Colonic mucosa (tissue), 4 donors: ENCODE data around the gene CARD11. TPM values are rescaled to one million over a fixed set of nuclear protein-coding genes. Genes with fewer than 3 reads are reported as not detected.

ENCODE experiments used
- DNase-seq: peaks from one replicate; pipeline ENCODE4 v3.0.0-alpha.2; 2020
- H3K27ac ChIP-seq: fragments of 200-600 bp; one replicate; pipeline ENCODE4 v1.8.0; 2021
- H3K27me3 ChIP-seq: fragments of 200-600 bp; one replicate; pipeline ENCODE4 v1.8.0; 2021
- H3K36me3 ChIP-seq: fragments of 200-600 bp; one replicate; pipeline ENCODE4 v1.8.0; 2021
- H3K4me1 ChIP-seq: fragments of 200-600 bp; one replicate; pipeline ENCODE4 v1.8.0; 2021; ENCODE audit warnings: mild to moderate bottlenecking
- H3K4me3 ChIP-seq: fragments of 200-600 bp; one replicate; pipeline ENCODE4 v1.8.0; 2021
- H3K9ac ChIP-seq, 2 donors: one replicate each; pipeline ENCODE4 v1.7.0; 2013; ENCODE audit warnings: control low read depth in 2 of 2, low read depth in 2 of 2, low read length in 2 of 2
- H3K9me3 ChIP-seq: fragments of 200-600 bp; one replicate; pipeline ENCODE4 v1.8.0; 2021
- CTCF ChIP-seq: fragments of 200-600 bp; IDR thresholded peaks from one replicate; pipeline ENCODE4 v1.8.0; 2022; ENCODE audit warnings: antibody characterized with exemption, mild to moderate bottlenecking
- intact Hi-C: fragments of 100-400 bp; cut with DNase I; formaldehyde crosslinking; loops from one replicate; pipeline ENCODE4 v1.14.1; 2022
- total RNA-seq, 2 donors: library from RNA; stranded (reverse); fragmentation: NEBNext Ultra II Directional in 1 of 2; extraction: Animal tissue kit (Norgen Biotek cat#: 25700) in 1 of 2; gene quantifications; one replicate each; pipeline ENCODE4 v1.2.1, GENCODE V29; 2021
- donor health status: healthy.
- donor health status: DM: no; HTN: no; CAD: no.
- donor health status: DM: no; HTN: no; CAD: no.

Gene CARD11
- total RNA-seq, 2 donors from 2014 or later, result 1.8 to 5.0 TPM

GRCh38 chr7:2905027-2905426, 138.6 kb downstream of the CARD11 start:
- no peaks in the 10 kb centered on the region for H3K36me3 ChIP-seq
- no peaks in the 10 kb centered on the region for H3K27me3 ChIP-seq
- no peak overlapping the region for H3K27ac ChIP-seq
- no peak overlapping the region for H3K4me3 ChIP-seq
- no peak for DNase-seq
- TF ChIP-seq CTCF, result no peak
- intact Hi-C loops, result no loop called here
- H3K9me3 ChIP-seq, result no peaks in the 10 kb centered on the region
- no peak overlapping the region for H3K9ac ChIP-seq
- no peaks in the 10 kb centered on the region for H3K4me1 ChIP-seq

GRCh38 chr7:2904202-2904601, 139.5 kb downstream of the CARD11 start:
- Histone ChIP-seq H3K9ac (no peak overlapping the region), H3K27me3 (no peaks in the 10 kb centered on the region), H3K36me3 (no peaks in the 10 kb centered on the region), H3K27ac (no peak overlapping the region), H3K4me1 (no peaks in the 10 kb centered on the region), H3K4me3 (no peak overlapping the region), H3K9me3 (no peaks in the 10 kb centered on the region)
- DNase-seq, result no peak
- TF ChIP-seq CTCF, result no peak
- intact Hi-C loops, result no loop called here

- H3K27ac ChIP-seq, result no peak overlapping the region
- H3K4me1 ChIP-seq, result no peaks in the 10 kb centered on the region
- DNase-seq, result no peak
These were observed 139.9 kb downstream of the CARD11 start for GRCh38 chr7:2903682-2904162.

GRCh38 chr7:2897023-2897422, 146.6 kb downstream of the CARD11 start:
- H3K27me3 ChIP-seq, result no peaks in the 10 kb centered on the region

More at GRCh38 chr7:2903682-2904162, 139.9 kb downstream of the CARD11 start:
- Histone ChIP-seq H3K9ac (no peak overlapping the region), H3K36me3 (no peaks in the 10 kb centered on the region), H3K4me3 (no peak overlapping the region), H3K27me3 (no peaks in the 10 kb centered on the region), H3K9me3 (no peaks in the 10 kb centered on the region)
- intact Hi-C loops, result no loop called here
- TF ChIP-seq CTCF, result no peak

GRCh38 chr7:2896131-2896530, 147.5 kb downstream of the CARD11 start:
- no peak for TF ChIP-seq CTCF
- intact Hi-C loops, result no loop called here
- Histone ChIP-seq H3K9ac (no peak overlapping the region), H3K27ac (no peak overlapping the region), H3K4me1 (no peaks in the 10 kb centered on the region), H3K27me3 (no peaks in the 10 kb centered on the region), H3K4me3 (no peak overlapping the region), H3K36me3 (no peaks in the 10 kb centered on the region), H3K9me3 (no peaks in the 10 kb centered on the region)
- DNase-seq, result no peak

More at GRCh38 chr7:2897023-2897422, 146.6 kb downstream of the CARD11 start:
- no peak for TF ChIP-seq CTCF
- Histone ChIP-seq H3K27ac (no peak overlapping the region), H3K9me3 (no peaks in the 10 kb centered on the region), H3K4me1 (no peaks in the 10 kb centered on the region), H3K36me3 (no peaks in the 10 kb centered on the region), H3K9ac (no peak overlapping the region), H3K4me3 (no peak overlapping the region)
- intact Hi-C loops, result no loop called here
- DNase-seq, result no peak
